ENCODE results near the gene LCN6. TPM values are rescaled to one million over a fixed set of nuclear protein-coding genes. Genes with fewer than 3 reads are reported as not detected.

The LCN6 gene
- total RNA-seq, 6 donors from 2014 or later: 2.7 to 35.1 (median 5.5) TPM; not detected in 2

GRCh38 chr9:136696502-136696901 lies 51.8 kb downstream of the LCN6 start:
- Histone ChIP-seq H3K4me3 (no peak overlapping the region), H3K4me1 (peaks cover 41 to 68% (median 66%) of the 10 kb centered on the region in 4 donors), H3K27me3 (no peaks in the 10 kb centered on the region), H3K9me3 (no peaks in the 10 kb centered on the region), H3K27ac (peak overlapping the region in 2 of 4 donors; percentile 71 to 76), H3K36me3 (no peaks in the 10 kb centered on the region)
- 65 to 83% methylated on average over 2 to 7 of the region's 9 CpGs for WGBS, 2 donors
- no peak for TF ChIP-seq EP300 (IDR thresholded peaks at IDR 0.05)
- no peak for TF ChIP-seq POLR2AphosphoS5 (IDR thresholded peaks at IDR 0.05)
- TF ChIP-seq POLR2A (IDR thresholded peaks at IDR 0.05): no peak
- TF ChIP-seq, protein P1, sequence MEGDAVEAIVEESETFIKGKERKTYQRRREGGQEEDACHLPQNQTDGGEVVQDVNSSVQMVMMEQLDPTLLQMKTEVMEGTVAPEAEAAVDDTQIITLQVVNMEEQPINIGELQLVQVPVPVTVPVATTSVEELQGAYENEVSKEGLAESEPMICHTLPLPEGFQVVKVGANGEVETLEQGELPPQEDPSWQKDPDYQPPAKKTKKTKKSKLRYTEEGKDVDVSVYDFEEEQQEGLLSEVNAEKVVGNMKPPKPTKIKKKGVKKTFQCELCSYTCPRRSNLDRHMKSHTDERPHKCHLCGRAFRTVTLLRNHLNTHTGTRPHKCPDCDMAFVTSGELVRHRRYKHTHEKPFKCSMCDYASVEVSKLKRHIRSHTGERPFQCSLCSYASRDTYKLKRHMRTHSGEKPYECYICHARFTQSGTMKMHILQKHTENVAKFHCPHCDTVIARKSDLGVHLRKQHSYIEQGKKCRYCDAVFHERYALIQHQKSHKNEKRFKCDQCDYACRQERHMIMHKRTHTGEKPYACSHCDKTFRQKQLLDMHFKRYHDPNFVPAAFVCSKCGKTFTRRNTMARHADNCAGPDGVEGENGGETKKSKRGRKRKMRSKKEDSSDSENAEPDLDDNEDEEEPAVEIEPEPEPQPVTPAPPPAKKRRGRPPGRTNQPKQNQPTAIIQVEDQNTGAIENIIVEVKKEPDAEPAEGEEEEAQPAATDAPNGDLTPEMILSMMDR (IDR thresholded peaks at IDR 0.05): no peak
- ATAC-seq (ENCODE audit: low FRiP score in 2 of 2): no peak
- peak in 1 of 2 donors; percentile 33 for DNase-seq

GRCh38 chr9:136695955-136696354 lies 52.4 kb downstream of the LCN6 start:
- Histone ChIP-seq H3K4me1 (peaks cover 37 to 63% (median 61%) of the 10 kb centered on the region in 4 donors), H3K27ac (peak overlapping the region; percentile 32 to 76 (median 60)), H3K36me3 (no peaks in the 10 kb centered on the region), H3K27me3 (no peaks in the 10 kb centered on the region), H3K9me3 (no peaks in the 10 kb centered on the region), H3K4me3 (no peak overlapping the region)
- ATAC-seq (ENCODE audit: low FRiP score in 2 of 2) (no peak), DNase-seq (peak in 1 of 2 donors; percentile 81)
- TF ChIP-seq POLR2A (IDR thresholded peaks at IDR 0.05): no peak
- TF ChIP-seq POLR2AphosphoS5 (IDR thresholded peaks at IDR 0.05): no peak
- TF ChIP-seq EP300 (IDR thresholded peaks at IDR 0.05): no peak
- TF ChIP-seq, protein P1 (IDR thresholded peaks at IDR 0.05): no peak
- WGBS, 2 donors: 78 to 84% methylated on average over 9 to 21 of the region's 23 CpGs

DNA sequence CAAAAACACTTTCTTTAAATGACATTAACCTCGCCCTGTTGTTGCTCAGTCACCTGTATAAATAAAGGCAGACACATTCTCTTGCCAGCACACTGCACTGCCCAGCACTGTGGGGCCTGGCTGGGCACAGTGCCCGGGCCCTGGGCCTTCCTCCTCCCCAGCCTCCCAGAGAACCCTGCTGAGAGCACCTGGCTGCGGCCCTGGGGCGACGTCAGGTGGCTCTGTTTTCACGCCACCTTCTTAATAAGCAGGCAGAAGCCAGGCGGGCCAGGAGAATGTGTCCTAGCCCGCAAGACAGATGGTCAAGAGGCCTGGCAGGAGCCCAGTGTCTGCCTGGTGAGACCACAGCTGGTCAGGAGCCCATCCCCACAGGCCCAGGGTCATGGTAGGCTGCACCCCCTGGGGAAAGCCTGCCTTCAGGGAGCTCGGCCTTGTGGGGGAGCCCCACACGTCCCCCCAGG lies 52.9 kb downstream of the LCN6 start:
- no peaks in the 10 kb centered on the region for H3K36me3 ChIP-seq
- H3K4me1 ChIP-seq: peaks cover 33 to 62% (median 59%) of the 10 kb centered on the region in 4 donors
- H3K9me3 ChIP-seq: no peaks in the 10 kb centered on the region
- ATAC-seq (ENCODE audit: low FRiP score in 2 of 2) (peak; percentile 20 to 72), DNase-seq (peak; percentile 92)
- no peaks in the 10 kb centered on the region for H3K27me3 ChIP-seq
- no peak overlapping the region for H3K4me3 ChIP-seq
- TF ChIP-seq POLR2A (IDR thresholded peaks at IDR 0.05): peak in 1 of 4 donors; percentile 29
- TF ChIP-seq EP300 (IDR thresholded peaks at IDR 0.05): peak in 1 of 4 donors; percentile 67
- TF ChIP-seq, protein P1 (IDR thresholded peaks at IDR 0.05): no peak
- TF ChIP-seq POLR2AphosphoS5 (IDR thresholded peaks at IDR 0.05): peak in 1 of 2 donors; percentile 47
- H3K27ac ChIP-seq: peak overlapping the region; percentile 32 to 76 (median 60)
- 59 to 75% methylated on average over 7 to 10 of the region's 10 CpGs for WGBS, 2 donors

DNA sequence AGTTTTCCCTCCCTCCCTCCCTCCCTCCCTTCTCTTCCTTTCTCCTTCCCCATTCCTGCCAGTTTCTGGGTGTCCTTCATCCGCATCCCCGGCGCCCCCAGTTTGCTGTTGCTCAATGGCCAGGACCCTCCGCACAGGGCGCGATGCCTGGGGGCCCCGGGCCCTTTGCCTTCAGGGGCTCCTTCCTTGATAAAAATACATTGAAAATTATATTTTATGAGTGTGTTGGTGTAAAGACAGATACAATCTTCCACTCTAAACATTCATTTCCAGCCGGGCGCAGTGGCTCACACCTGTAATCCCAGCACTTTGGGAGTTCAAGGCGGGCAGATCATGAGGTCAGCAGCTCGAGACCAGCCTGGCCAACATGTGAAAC lies 53.5 kb downstream of the LCN6 start:
- peak in 1 of 2 donors; percentile 59 for DNase-seq
- H3K4me3 ChIP-seq: no peak overlapping the region
- H3K4me1 ChIP-seq: peaks cover 33 to 65% (median 60%) of the 10 kb centered on the region in 4 donors
- H3K9me3 ChIP-seq: no peaks in the 10 kb centered on the region
- no peaks in the 10 kb centered on the region for H3K36me3 ChIP-seq
- H3K27me3 ChIP-seq: no peaks in the 10 kb centered on the region
- no peak for ATAC-seq (ENCODE audit: low FRiP score in 2 of 2)
- 77 to 80% methylated on average over 11 of the region's 11 CpGs for WGBS, 2 donors
- H3K27ac ChIP-seq: peak overlapping the region; percentile 4 to 76 (median 60)
- TF ChIP-seq EP300 (IDR thresholded peaks at IDR 0.05): no peak
- no peak for TF ChIP-seq POLR2A (IDR thresholded peaks at IDR 0.05)

DNA sequence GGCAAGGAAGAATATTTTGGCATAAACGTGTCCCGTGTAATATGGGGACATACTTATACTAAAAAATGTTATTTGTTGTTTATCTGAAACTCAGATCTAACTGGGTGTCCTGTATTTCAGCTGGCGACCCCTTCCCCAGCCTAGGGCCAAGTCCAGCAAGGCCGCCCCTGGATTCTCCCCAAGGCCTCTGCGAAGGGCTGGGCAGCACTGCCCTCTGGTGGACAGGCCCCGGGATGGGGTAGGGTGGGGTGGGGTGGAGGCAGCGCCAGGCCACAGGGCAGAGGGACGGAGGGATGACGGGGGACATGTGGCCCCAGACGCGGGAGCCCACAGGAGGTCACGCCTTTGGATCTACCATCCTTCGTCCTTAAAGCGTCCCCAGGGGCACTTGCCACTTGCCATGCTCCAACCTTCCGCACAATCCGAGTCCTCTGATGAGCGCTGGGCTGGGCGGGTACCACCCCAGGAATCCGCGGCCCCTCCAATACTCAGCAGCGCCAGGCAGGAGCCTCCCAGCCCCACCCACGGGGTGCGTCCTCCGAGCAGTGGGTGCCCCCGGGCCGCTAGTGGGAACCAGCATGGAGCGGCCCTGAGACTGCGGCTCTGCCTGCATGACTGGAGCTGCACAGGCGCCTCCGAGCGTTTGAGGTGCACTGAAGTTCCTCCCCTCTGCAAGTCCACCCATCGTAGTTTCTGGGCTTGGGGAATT lies 54.0 kb downstream of the LCN6 start:
- 29 to 33% methylated on average over 20 to 23 of the region's 32 CpGs for WGBS, 2 donors
- Histone ChIP-seq H3K36me3 (no peaks in the 10 kb centered on the region), H3K9me3 (no peaks in the 10 kb centered on the region), H3K4me3 (no peak overlapping the region), H3K27me3 (no peaks in the 10 kb centered on the region), H3K27ac (peak overlapping the region; percentile 50 to 76 (median 67)), H3K4me1 (peaks cover 33 to 65% (median 61%) of the 10 kb centered on the region in 4 donors)
- TF ChIP-seq POLR2AphosphoS5 (IDR thresholded peaks at IDR 0.05) (no peak), POLR2A (IDR thresholded peaks at IDR 0.05) (no peak), EP300 (IDR thresholded peaks at IDR 0.05) (no peak)
- TF ChIP-seq, protein P1 (IDR thresholded peaks at IDR 0.05): peak; percentile 70 to 87 (median 78)
- peak; percentile 79 to 83 for ATAC-seq (ENCODE audit: low FRiP score in 2 of 2)
- peak; percentile 78 to 88 for DNase-seq

All from upper lobe of left lung (tissue), 6 donors.